ENCODE results near the gene PNPO. TPM values are rescaled to one million over a fixed set of nuclear protein-coding genes. Genes with fewer than 3 reads are reported as not detected.

PNPO gene
- total and polyA plus RNA-seq, 2 of the 8 experiments (the other 6 are each of a cell fraction or from before 2014, with no cell fraction given): 7.0 to 8.1 TPM

- Histone ChIP-seq H3K18ac (ENCODE audit: extremely low read depth, low read length) (no peak overlapping the region), H3K36me3 (ENCODE audit: control insufficient read depth in 2 of 4, insufficient read depth in 4 of 4, low read length in 3 of 4) (peaks cover 18 to 54% (median 41%) of the 10 kb centered on the region in 4 experiments; a peak in 7 of 8 replicates), H3K23me2 (ENCODE audit: low read depth, low read length) (peaks cover 4% of the 10 kb centered on the region; the same call in 1 of the 2 replicates), H3K9ac (replicated peaks in 1 of 4; ENCODE audit: extremely low read depth in 1 of 4, low read depth in 3 of 4, low read length in 3 of 4) (no peak overlapping the region), H3K23ac (ENCODE audit: insufficient read length) (no peak overlapping the region), H3K79me1 (ENCODE audit: low read depth, low read length) (peaks cover 3% of the 10 kb centered on the region; the same call in 1 of the 2 replicates), H2AK5ac (ENCODE audit: low read depth, low read length) (no peak overlapping the region), H4K91ac (replicated peaks; ENCODE audit: insufficient read length, low read length) (no peak overlapping the region), H2BK120ac (replicated peaks; ENCODE audit: low read depth, low read length) (no peak overlapping the region), H3K27me3 (replicated peaks in 1 of 4; ENCODE audit: control insufficient read depth in 3 of 4, extremely low read depth in 1 of 4, insufficient read depth in 3 of 4, low read length in 3 of 4) (no peaks in the 10 kb centered on the region), H3K4ac (replicated peaks; ENCODE audit: insufficient read length, low read depth, low read length) (no peak overlapping the region), H4K20me1 (replicated peaks in 1 of 2; ENCODE audit: control insufficient read depth in 1 of 2, insufficient read depth in 2 of 2, low read length in 2 of 2) (no peaks in the 10 kb centered on the region), H4K8ac (ENCODE audit: extremely low read depth, insufficient read depth, low read length) (no peak overlapping the region), H2BK5ac (ENCODE audit: low read depth, low read length) (no peak overlapping the region), H3K56ac (replicated peaks; ENCODE audit: insufficient read length, low read depth, low read length) (no peak overlapping the region), H4K5ac (ENCODE audit: insufficient read length, low read depth, low read length) (no peak overlapping the region), H3K4me3 (ENCODE audit: extremely low read depth in 1 of 4, insufficient read depth in 2 of 4, low read depth in 3 of 4, low read length in 4 of 4) (no peak overlapping the region), H3K4me1 (replicated peaks in 1 of 4; ENCODE audit: control insufficient read depth in 3 of 4, insufficient read depth in 4 of 4, low read length in 3 of 4) (peaks cover 0 to 6% (median 0%) of the 10 kb centered on the region in 4 experiments; a peak in 3 of 7 replicates), H2BK12ac (ENCODE audit: low read depth, low read length) (no peak overlapping the region), H3K9me3 (ENCODE audit: insufficient read depth in 2 of 2, low read depth in 1 of 2, low read length in 1 of 2) (no peaks in the 10 kb centered on the region), H2AFZ (ENCODE audit: low read length) (no peak overlapping the region), H3K27ac (ENCODE audit: low read depth, low read length) (no peak overlapping the region), H3K79me2 (ENCODE audit: control insufficient read depth in 1 of 2, insufficient read depth in 2 of 2, low read length in 2 of 2) (peaks cover 0 to 12% of the 10 kb centered on the region in 2 experiments; a peak in 1 of 4 replicates), H2BK15ac (ENCODE audit: low read length) (no peak overlapping the region), H3K14ac (ENCODE audit: insufficient read length) (no peak overlapping the region), H2BK20ac (ENCODE audit: low read length) (no peak overlapping the region), H3K4me2 (ENCODE audit: insufficient read depth in 1 of 2, low read depth in 2 of 2, low read length in 2 of 2) (no peak overlapping the region)
- FAIRE-seq (no peak), DNase-seq (ENCODE audit: low read depth in 1 of 2, low spot score in 2 of 2) (no peak)
- no peak for TF ChIP-seq CTBP2 (IDR thresholded peaks at IDR 0.05; ENCODE audit: borderline replicate concordance, insufficient read depth, insufficient read length, low read length)
- no peak for TF ChIP-seq CHD1 (IDR thresholded peaks at IDR 0.05; ENCODE audit: low read depth, low read length)
- no peak for TF ChIP-seq CBX8 (IDR thresholded peaks at IDR 0.05; ENCODE audit: borderline replicate concordance, low read depth, low read length)
- no peak for TF ChIP-seq CEBPB (IDR thresholded peaks at IDR 0.05; ENCODE audit: low read depth, low read length)
- TF ChIP-seq GABPA (IDR thresholded peaks at IDR 0.05; ENCODE audit: borderline replicate concordance, insufficient read depth, low read length): no peak
- no peak for TF ChIP-seq SP2 (IDR thresholded peaks at IDR 0.05; ENCODE audit: low read length)
- no peak for TF ChIP-seq TAF7 (optimal IDR thresholded peaks at IDR 0.05; ENCODE audit: borderline replicate concordance, low read depth, low read length)
- no peak for TF ChIP-seq POLR2A (IDR thresholded peaks at IDR 0.05; ENCODE audit: control extremely low read depth in 1 of 2, low read depth in 2 of 2, low read length in 2 of 2)
- no peak for TF ChIP-seq BCL11A (IDR thresholded peaks at IDR 0.05; ENCODE audit: low read depth in 2 of 2, low read length in 2 of 2)
- WGBS, 2 experiments (ENCODE audit: extremely low coverage in 1 of 2, insufficient coverage in 1 of 2, insufficient read length in 1 of 2, insufficient replicate concordance in 2 of 2, low coverage in 1 of 2, low lambda C conversion rate in 2 of 2, missing lambda C conversion rate in 1 of 2): 98% methylated on average over 10 of the region's 10 CpGs; no CpG with 5 or more reads in 1 of the 2 experiments
- CTCF ChIA-PET (ENCODE audit: partially characterized antibody): interaction anchor here (0.8 to 40.5 kb wide), 11 partner anchors 11 to 133 kb away, joined by 3 to 1010 read pairs (median 8); partner anchors contain the start of genes PNPO and PRR15L
- POLR2A ChIA-PET (ENCODE audit: partially characterized antibody): interaction anchor here (0.7 to 1.4 kb wide), 4 partner anchors 11 to 153 kb away, joined by 3 to 4 read pairs (median 3); partner anchors contain the start of gene NFE2L1
Observed at GRCh38 chr17:47975823-47976205, 34.4 kb downstream of the PNPO start.

Data from H1 (cell line).